Neural crest cell (in vitro differentiated cells): ENCODE results near the gene DNAJC5. TPM values are rescaled to one million over a fixed set of nuclear protein-coding genes. Genes with fewer than 3 reads are reported as not detected.
"Not testable (repeated sequence)": the region's sequence is repeated elsewhere in the genome, so short reads cannot be mapped to it uniquely, and the experiment has no call there.

ENCODE experiments used
- DNase-seq: peaks from one replicate; pipeline ENCODE4 v3.0.0; 2021; ENCODE audit warnings: low read depth, mixed read lengths, low spot score
- H3K27ac Mint-ChIP-seq: one replicate; pipeline ENCODE4 v1.8.0; 2021; ENCODE audit warnings: mild to moderate bottlenecking, mixed read lengths; ENCODE audit not compliant: unreplicated experiment
- H3K27me3 Mint-ChIP-seq: 2 replicates; pipeline ENCODE4 v1.8.0; 2021; ENCODE audit warnings: low read depth, mild to moderate bottlenecking, mixed read lengths
- H3K36me3 Mint-ChIP-seq: 2 replicates; pipeline ENCODE4 v1.8.0; 2021; ENCODE audit warnings: low read depth, mild to moderate bottlenecking, mixed read lengths
- H3K4me1 Mint-ChIP-seq: 2 replicates; pipeline ENCODE4 v1.8.0; 2021; ENCODE audit warnings: mixed read lengths
- H3K4me3 Mint-ChIP-seq: one replicate; pipeline ENCODE4 v1.8.0; 2021; ENCODE audit warnings: mild to moderate bottlenecking, mixed read lengths
- H3K9me3 Mint-ChIP-seq: 2 replicates; pipeline ENCODE4 v1.8.0; 2021; ENCODE audit warnings: mixed read lengths
- CTCF ChIP-seq: fragments of 200-600 bp; sonication (generic); conservative IDR thresholded peaks from 2 replicates; pipeline ENCODE4 v1.5.0; 2021; ENCODE audit warnings: antibody characterized with exemption, mild to moderate bottlenecking
- total RNA-seq: library from RNA; stranded (reverse); gene quantifications from 2 replicates; pipeline ENCODE4 v1.2.1, GENCODE V29; 2021

DNAJC5 gene
- total RNA-seq, 1 donor from 2014 or later = 46.9 TPM

GRCh38 chr20:63863798-63864544, 31.0 kb upstream of the DNAJC5 start:
- H3K4me1 Mint-ChIP-seq = peaks cover 29% of the 10 kb centered on the region
- peak overlapping the region; percentile 97 for H3K27ac Mint-ChIP-seq
- peaks cover under 1% of the 10 kb centered on the region for H3K27me3 Mint-ChIP-seq
- peak overlapping the region; percentile 95 for H3K4me3 Mint-ChIP-seq
- H3K36me3 Mint-ChIP-seq = peaks cover 7% of the 10 kb centered on the region
- peak; percentile 63 for TF ChIP-seq CTCF
- H3K9me3 Mint-ChIP-seq = no peaks in the 10 kb centered on the region
- no peak for DNase-seq

GRCh38 chr20:63864545-63864977, 30.4 kb upstream of the DNAJC5 start:
- no peak for DNase-seq
- Mint-ChIP-seq H3K27ac (peak overlapping the region; percentile 97), H3K36me3 (peaks cover 7% of the 10 kb centered on the region), H3K9me3 (no peaks in the 10 kb centered on the region), H3K4me3 (peak overlapping the region; percentile 95), H3K4me1 (peaks cover 23% of the 10 kb centered on the region), H3K27me3 (no peaks in the 10 kb centered on the region)
- TF ChIP-seq CTCF = no peak

GRCh38 chr20:63864978-63865640, 29.8 kb upstream of the DNAJC5 start, which contains the start of gene TPD52L2:
Gene TPD52L2, plus strand, starts transcription at chr20:63865270. Its CDS starts 96 bp downstream, at chr20:63865366.
- peaks cover 22% of the 10 kb centered on the region for H3K4me1 Mint-ChIP-seq
- H3K36me3 Mint-ChIP-seq = peaks cover 7% of the 10 kb centered on the region
- no peaks in the 10 kb centered on the region for H3K9me3 Mint-ChIP-seq

DNA sequence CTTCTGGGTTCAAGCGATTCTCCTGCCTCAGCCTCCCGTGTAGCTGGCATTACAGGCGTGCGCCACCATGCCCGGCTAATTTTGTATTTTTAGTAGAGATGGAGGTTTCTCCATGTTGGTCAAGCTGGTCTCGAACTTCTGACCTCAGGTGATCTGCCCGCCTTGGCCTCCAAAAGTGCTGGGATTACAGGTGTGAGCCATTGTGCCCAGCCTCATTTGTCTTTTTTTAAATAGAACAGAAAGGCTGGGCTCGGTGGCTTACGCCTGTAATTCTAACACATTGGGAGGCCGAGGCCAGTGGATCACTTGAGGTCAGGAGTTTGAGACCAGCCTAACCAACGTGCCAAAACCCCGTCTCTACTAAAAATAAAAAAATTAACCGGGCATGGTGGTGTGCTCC, 27.9 kb upstream of the DNAJC5 start:
- not testable (repeated sequence) for H3K27ac Mint-ChIP-seq, DNase-seq, H3K36me3 Mint-ChIP-seq, H3K27me3 Mint-ChIP-seq, H3K9me3 Mint-ChIP-seq
- peak overlapping the region; percentile 95 for H3K4me3 Mint-ChIP-seq
- H3K4me1 Mint-ChIP-seq = peaks cover 22% of the 10 kb centered on the region

More at GRCh38 chr20:63864978-63865640, 29.8 kb upstream of the DNAJC5 start, which contains the start of gene TPD52L2:
- H3K27me3 Mint-ChIP-seq = no peaks in the 10 kb centered on the region
- peak within 1 kb of the TSS; percentile 95 for H3K4me3 Mint-ChIP-seq
- H3K27ac Mint-ChIP-seq = peak within 1 kb of the TSS; percentile 97
- peak; percentile 91 for DNase-seq
- no peak for TF ChIP-seq CTCF

DNA sequence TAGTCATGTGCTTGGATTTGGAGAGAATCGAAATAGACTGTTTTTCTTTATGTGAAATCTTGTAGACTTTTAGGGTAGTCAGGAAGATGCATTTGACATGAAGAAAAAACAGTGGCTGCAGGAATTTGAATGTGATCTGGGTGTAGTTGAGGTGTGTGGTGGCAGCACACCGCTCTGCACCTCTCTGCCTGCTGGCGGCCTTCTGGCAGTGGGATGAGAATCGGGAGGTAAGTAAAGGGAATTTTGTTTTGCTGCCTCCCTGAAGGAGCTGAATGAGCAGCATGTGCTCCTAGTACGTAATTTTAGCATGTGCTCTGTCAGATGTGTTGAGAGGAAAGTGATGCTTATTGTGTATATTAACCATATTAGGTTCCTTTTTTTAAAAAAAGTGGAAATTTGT, 26.7 kb upstream of the DNAJC5 start:
- Mint-ChIP-seq H3K36me3 (peaks cover 4% of the 10 kb centered on the region), H3K27me3 (no peaks in the 10 kb centered on the region), H3K4me3 (peak overlapping the region; percentile 69), H3K4me1 (peaks cover 22% of the 10 kb centered on the region), H3K9me3 (no peaks in the 10 kb centered on the region), H3K27ac (no peak overlapping the region)
- no peak for DNase-seq
- TF ChIP-seq CTCF = no peak
